Inferior parietal cortex (tissue), 1 donor: ENCODE results near the gene DYNLRB1.

Experiments
- DNase-seq: peaks from one replicate; pipeline ENCODE4 v3.0.0-alpha.2; 2016; ENCODE audit errors: extremely low spot score

DYNLRB1 gene

GRCh38 chr20:34534391-34535165, 18.4 kb downstream of the DYNLRB1 start:
- DNase-seq, result no peak

DNA sequence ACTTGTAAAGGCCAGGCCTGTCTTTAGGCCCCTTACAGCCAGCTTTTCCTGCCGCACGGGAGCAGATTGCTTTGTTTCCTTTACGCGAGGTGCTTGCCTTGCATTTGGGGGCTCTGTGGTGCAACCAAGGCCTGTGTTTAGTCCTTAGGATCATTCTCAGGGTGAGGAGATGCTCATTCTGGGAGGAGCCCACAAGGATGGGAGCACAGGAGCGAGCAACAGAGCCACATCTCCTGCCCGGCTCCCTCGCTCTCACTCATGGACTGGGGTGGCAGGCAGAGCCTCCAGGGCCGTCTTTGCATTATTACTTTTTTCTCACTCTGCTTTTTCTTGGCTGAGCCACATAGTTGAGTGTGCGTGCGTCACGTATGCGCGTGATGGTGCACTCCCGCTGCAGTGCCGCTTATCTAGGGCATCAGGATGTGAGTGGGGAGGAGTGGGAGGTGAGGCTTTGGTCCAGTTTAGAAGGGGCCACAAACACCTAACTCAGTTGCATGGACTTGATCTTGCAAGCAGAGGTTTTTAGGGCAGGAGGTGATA, 19.1 kb downstream of the DYNLRB1 start:
- DNase-seq, result no peak

DNA sequence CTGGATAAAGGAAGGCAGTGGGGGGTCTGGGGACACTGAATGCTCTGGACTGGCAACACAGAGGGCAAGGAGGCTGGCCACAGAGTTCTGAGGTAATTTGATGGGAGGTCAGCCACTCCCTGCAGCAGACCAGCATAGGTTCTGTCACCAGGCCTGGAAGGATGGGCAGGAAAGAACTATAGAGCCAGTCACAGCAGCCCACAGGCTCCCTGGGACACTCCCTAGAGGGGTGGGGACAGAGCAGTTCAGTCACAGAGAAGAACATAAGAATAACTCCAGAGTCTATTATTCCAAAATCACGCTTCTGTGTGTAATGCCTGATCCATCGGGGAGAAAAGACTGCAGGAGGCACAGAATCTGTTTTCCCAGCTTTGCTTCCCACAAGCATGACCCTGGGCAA, 19.6 kb downstream of the DYNLRB1 start:
- no peak for DNase-seq

- no peak for DNase-seq
Measured at GRCh38 chr20:34536798-34537394, 20.7 kb downstream of the DYNLRB1 start.

GRCh38 chr20:34537651-34538050, 21.4 kb downstream of the DYNLRB1 start:
- DNase-seq, result no peak

GRCh38 chr20:34538671-34539123, 22.5 kb downstream of the DYNLRB1 start:
- no peak for DNase-seq

- DNase-seq, result no peak
Measured at GRCh38 chr20:34539756-34540155, 23.5 kb downstream of the DYNLRB1 start.

DNA sequence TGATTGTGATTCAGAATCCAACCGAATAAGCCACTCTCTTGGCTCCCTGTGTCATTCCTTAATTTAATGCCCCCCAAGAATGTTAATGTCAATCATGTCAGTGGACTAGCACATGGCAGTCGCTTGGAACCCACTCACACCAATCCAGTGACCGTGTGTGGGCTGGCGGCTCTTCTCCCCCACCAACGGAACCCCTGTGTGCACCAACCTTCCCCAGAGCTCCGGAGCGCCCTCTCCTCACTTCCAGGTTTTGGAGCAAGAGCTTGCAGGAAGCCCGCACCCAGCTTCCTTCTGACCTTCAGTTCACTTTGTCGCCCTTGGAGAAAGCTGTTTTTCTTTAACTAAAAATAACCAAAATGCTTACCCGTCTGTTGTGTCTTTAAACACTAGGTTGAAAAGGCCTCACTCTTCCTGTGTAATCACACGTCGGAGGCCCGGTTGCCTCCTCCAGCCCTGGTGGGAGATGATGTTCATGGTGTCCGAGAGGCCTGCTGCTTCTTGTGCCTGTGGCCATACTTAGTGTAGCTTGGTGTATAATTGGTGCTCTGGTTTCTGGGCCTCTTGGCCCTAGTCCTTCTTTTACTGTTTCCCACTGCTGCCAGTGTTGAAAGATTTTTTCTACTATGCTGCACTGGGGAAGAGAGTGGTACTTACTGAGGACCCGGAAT, 24.5 kb downstream of the DYNLRB1 start:
- no peak for DNase-seq

GRCh38 chr20:34541264-34541901, 25.2 kb downstream of the DYNLRB1 start:
- DNase-seq, result no peak

DNA sequence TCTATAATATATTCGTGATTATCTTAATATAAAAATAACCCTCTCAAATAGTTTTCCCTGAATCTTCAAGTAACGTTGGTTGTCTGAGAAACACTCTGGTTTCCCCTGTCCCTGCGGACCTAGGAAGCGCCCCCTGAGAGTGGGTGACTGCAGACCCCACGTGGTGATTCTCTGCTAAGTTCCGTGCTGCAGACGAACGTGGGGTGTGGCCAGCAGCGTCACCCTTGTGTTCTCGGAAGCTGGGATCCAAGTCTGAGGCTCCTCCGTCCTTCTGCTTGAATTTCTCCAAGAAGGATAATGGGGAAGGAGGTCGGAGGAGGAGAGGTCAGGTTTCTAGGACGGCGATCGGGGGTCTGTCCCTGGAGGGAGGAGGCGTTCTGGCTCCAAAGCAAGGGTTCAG, 25.7 kb downstream of the DYNLRB1 start:
- DNase-seq, result no peak

DNA sequence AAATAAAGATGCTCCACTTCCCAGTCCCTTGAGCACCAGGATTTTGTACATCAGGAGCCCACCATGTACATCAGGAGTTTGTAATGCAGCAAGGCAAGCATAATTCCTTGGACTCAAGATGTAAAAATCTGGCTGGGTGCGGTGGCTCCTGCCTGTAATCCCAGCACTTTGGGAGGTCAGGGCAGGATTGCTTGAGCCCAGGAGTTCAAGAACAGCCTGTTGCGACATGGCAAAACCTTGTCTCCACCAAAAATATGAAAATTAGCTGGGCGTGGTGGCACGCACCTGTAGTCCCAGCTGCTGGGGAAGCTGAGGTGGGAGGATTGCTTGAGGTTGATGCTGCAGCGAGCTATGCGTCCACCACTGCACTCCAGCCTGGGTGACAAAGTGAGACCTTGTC, 26.2 kb downstream of the DYNLRB1 start:
- no peak for DNase-seq

DNA sequence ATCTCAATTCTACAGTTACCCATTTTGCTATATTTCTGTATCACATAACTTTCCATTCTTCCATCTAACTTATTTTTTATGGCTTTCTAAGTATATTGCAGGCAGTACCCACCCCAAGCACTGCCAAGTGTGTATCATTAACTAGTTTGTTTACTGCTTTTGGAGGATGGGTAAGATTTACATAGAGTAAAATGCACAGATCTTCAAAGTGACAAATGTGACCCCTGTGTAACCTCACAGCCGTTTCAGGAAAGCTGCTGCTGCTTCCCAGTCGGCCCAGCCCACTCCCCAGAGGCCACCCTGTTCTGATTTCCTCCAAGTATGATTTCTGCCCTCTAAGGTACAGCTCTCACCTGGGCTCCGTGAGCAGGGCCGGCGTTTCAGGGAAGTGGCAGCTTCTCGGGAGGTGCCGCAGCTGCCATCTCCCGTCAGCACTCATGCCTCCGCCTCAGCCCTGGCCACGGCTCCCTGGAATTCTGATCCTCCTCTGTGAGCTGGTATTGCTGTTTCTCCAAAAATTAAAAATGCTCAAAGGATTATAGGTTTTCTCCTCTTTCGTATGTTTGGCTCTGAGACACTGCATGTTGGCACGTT, 27.3 kb downstream of the DYNLRB1 start:
- no peak for DNase-seq

DNA sequence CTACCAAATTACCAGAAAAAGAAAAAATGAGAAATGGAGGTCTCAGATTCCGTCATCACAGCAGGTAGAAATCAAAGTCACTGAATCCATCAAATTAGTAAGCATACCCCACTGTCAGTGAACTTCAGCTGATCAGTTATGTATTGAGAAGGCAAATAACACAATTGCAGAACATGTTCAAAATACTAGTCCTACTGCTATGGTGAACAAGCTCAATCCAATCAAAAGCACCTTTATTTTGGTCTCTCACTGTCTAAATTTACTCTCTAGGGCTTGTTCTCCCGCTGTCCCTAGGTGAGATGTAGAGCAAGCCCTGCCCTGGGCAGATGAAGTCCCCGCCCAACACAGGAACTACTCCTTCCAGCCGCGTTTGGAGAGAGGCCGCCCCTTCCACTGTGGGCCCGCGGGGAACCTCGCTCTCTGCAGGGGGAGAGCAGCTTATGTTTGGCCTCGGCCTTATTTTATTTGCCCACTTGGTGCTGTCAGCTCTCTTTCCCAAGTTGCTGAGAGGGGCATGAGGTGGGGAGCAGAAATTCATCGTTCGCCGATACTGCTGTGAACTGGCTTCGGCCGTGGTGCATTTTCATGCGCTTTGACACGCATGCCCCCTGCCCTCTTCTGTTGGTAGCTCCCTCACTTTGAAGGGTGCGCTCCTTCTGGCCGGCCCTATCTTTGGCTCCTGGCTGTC, 28.0 kb downstream of the DYNLRB1 start:
- no peak for DNase-seq

GRCh38 chr20:34546751-34547181, 30.5 kb downstream of the DYNLRB1 start:
- no peak for DNase-seq

- no peak for DNase-seq
Measured at GRCh38 chr20:34547844-34548613, 31.8 kb downstream of the DYNLRB1 start.

DNA sequence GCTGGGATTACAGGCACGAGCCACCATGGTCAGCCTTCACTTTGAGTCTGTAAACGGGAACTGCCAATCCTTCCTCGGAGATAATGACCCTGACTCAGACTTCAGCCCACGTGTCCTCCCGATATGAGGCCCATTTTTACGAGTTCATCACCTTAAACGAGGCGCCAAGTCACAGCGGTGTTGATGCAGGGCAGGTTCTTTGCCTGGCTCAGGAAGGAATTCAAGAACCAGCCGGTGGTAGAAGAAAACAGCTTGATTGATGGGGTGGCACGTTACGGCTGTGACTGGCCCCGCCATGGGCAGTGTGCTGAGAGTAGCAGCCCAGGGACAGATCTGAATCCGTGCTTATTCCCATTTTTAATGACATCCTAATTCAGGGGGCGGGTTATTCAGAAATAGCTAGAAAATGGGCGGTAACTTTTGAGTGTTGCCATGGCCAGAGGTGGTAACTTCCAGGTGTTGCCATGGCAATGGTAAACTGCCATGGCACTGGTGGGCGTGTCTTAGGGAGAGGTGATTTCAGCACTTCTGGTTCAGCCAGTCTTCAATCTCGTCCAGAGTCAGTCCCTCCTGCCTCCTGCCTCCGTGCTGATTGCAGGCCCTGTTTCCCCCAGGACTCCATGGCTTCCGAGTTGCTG, 33.2 kb downstream of the DYNLRB1 start:
- DNase-seq, result no peak

- DNase-seq, result no peak
Measured at GRCh38 chr20:34549929-34550305, 33.7 kb downstream of the DYNLRB1 start.

GRCh38 chr20:34552569-34552968, 36.3 kb downstream of the DYNLRB1 start:
- no peak for DNase-seq

- DNase-seq, result no peak
Measured at GRCh38 chr20:34553366-34553867, 37.2 kb downstream of the DYNLRB1 start.

DNA sequence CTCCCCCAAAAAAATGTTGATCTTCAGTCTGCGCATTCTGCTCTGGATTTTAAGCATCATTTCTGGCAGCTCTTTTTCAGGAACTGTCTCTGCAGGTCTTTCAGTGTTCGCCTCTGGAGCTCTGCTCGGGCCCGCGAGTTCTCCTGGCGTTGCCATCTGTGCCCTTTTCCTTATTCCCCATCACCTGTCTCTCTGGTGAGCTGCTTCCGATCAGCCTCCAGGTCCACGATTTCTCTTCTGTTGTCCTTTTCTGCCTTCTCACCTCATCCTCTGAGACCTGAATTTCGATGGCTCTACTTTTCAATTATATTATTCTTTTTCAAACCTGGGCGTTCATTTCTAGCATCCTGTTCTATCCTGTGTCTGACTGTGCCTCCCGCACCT, 41.7 kb downstream of the DYNLRB1 start:
- DNase-seq, result no peak
